ENCODE data around the gene CCDC85B.
A peak's percentile ranks its signal among the peaks of the same experiment; 100 is the strongest.

Gene CCDC85B

DNA sequence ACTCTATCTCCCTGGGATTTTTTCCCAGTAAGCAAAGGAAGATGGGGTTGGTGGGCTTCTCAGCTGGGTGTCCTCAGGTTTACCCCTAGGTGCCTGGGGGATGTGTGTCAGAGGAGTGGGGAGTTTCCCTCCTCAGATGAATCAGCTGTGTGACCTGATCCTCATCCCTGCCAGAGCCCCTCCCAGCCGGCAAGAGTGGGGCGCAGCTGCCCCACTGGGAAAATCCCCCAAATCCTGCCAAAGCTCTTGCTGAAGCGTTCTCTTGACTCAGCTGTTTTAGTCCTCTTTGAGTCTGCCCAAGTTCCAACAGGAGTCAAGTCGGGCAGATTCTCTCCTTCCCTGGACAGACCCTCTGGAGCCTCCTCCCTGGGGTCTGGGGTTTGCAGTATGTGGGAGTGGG is 22.4 kb downstream of the CCDC85B start:
- DNase-seq, result no peak

DNA sequence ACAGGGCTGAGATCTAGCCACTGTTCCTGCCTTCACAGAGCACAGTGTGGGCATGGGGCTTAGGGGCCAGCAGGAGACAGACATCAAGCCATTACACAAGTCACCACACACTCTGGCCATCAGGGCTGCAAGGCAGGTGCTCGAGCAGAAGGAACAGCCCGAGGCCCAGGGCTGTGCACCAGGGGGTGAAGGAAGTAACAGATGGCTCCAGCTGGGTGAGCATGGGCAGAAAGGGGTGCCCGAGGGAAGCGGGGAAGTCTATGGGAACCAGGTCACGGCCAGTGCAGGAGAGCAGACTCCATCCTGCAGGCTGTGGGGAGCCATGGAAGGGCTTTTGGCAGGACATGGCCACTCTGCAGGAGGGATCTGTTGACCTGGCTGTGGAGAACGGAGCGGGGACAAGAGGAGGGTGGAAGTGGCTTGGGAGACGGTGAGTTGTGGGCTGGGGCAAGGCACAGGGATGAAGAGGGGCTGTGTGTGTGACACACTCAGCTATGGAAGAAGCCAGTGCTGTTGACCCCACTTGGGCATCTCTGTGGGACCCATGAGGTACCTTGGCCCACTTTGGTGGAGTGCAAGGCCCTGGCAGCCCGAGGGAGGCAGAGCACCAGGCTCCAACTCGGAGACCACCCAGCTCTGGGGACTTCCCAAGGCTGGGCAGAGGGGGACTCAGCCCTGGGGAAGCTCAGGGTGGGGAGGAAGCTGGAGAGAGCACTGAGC is 24.8 kb downstream of the CCDC85B start:
- DNase-seq, result no peak

DNA sequence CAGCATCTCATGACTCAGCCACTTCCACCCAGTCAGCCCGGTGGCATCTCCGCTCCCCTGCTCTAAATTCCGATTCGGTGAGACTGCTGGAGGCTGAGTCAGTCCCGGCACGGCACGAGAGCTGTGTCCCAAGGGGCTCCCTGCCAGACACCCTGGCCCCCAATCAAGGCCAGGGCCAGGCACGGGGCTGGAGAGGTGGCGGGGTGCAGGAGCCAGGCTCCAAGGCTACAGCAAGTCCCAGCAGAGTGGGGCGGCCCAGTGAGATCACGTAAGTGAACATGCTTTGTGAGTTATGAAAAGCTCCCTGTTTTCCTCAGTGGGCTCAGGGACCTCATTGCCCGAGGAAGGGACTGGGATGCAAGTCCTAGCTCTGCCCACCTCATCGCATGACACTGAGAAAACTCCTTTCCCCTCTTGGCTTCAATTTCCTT is 25.4 kb downstream of the CCDC85B start:
- peak in 1 of 2 donors; percentile 34 for DNase-seq

DNA sequence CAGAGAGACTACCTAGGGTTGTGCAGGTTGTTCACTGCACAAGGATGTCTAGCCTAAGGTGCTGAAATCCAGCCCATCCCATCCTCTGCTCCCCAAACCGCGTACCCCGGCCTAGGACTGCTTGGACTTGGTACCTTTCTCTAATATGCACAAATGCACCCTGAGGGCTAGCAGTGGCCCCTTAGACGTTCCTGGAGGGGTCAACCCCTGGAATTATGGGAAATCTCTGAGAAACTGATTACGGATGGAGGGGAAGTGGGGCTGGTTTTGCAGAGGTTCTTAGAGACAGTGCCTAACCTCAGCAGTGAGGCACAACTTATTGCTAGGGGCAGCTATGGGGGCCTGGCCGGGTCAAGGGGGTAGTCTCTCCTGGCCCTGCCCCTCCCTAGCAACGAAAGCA is 25.9 kb downstream of the CCDC85B start:
- DNase-seq, result no peak

DNA sequence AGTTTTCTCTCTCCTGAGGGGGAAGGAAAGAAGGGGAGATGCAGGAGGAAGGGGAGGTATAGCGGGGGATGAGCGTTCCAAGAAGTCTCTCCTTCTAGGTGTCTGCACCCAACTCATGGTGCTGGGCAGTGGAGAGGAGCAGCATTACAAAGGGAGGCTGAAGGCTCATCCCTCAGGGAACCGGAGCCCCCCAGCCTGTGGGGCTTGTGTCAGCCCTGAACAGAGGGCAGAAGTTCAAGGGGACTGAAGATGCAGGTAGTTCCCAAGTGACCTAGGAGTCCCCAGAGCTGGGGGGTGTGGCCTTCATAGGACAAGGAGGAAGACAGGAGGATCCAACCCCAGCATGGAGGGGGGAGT is 26.6 kb downstream of the CCDC85B start:
- DNase-seq, result no peak

DNA sequence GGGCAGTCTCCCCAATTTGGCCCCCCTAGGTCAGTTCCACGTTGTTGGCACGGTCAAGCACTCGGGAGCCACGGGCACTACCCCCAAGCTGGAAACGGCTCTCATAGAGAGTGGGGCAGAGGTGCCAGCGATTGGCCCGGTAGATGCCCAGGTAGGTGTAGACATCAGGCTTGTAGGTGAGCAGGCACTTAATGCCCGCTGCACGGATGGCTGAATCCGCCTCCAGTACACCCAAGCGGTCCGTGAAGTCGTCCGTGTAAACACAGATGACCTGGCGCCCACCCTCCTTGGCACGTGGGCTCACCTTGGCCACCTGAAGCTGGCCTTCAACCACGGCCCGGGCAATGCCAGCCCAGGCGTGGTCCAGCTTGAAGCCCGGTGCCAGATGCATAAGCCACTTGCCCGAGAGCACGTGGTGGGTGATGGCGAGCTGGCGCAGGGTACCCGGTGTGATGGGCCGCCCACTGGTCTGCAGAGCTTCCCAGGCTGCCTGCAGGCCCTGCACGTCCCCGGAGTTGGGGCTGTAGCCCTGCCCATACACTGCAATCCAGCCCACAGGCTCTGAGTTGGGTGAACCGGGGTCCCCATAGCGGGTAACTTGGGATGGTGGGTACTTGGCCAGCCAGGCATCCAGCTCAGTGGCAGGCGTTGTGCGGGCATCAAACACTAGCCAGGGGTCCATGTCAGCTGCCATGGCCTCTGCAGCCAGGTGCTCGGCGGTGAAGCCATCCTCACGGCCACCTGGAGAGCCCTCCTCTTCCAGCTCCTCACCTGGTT is 27.1 kb downstream of the CCDC85B start:
- DNase-seq, result no peak

DNA sequence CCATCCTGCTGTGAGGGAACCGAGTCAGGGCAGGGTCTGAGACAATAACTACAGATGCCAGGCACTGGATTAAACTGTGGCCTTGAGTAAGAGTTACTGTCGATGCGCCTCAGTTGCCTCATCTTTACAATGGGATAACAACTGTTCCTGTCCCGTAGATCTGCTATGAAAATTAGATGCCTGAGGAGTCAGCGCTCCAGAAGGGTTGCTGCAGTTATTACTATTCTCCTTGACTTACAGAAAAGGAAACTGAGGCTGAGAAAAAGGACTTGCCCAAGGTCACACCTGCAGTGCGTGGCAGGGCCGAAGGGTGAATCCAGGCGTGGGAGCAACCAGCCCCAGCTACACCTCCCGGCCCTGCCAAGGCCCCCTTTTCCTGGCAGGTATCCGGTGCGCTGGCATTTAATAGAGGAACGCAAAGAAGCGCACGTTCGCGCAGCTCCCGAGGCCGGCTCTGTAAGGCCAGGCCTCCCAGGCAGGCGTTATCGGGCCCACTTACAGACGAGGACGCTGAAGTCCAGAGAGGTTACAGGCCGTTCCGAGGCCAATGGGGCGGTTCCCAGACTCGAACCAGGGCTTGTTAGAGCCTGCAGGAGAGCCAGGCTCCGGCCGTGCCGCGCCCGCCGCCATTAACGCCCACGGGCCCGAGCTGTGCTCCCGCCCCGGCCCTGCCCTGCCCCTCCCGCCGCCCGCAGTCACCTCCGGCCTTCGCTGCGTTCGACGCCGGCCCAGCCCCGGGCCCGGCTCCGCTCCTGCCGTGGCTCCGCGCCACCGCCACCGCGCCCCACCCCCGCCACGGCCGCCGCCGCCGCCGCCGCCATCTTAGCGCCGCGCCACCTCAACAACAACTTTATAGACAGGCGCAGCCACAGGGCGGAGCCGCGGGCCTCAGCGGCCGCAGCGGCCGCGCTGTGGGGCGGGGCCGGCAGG is 28.0 kb downstream of the CCDC85B start, which contains the start of gene C11orf68:
Gene C11orf68, minus strand, starts transcription at position 852 of the 930 bp plus-strand sequence. Its CDS starts 31 bp downstream, at position 821.
- no peak for DNase-seq

DNA sequence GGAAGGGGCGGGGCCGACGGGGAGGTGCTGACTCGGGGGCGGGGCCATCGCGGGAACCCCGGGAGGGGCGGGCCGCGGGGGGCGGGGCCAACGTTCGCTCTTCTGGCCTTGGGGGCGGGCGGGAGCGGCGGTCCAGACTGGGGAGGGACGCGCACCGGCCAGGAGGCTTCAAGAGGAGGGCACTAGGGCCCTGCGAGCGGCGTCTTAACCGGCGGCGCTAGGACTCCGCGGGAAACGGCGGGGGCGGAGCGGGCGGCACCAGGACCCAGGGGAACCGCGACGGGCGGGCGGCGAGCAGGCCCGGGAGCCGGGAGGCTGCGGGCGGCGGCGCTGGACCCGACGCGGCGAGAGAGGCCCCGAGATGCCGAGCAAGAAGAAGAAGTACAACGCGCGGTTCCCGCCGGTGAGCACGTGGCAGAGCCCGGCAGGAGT is 28.7 kb downstream of the CCDC85B start, which contains the start of gene DRAP1:
Gene DRAP1, plus strand, starts transcription at position 286 of the 432 bp plus-strand sequence. Its CDS starts 76 bp downstream, at position 362.
- DNase-seq, result peak; percentile 99

DNA sequence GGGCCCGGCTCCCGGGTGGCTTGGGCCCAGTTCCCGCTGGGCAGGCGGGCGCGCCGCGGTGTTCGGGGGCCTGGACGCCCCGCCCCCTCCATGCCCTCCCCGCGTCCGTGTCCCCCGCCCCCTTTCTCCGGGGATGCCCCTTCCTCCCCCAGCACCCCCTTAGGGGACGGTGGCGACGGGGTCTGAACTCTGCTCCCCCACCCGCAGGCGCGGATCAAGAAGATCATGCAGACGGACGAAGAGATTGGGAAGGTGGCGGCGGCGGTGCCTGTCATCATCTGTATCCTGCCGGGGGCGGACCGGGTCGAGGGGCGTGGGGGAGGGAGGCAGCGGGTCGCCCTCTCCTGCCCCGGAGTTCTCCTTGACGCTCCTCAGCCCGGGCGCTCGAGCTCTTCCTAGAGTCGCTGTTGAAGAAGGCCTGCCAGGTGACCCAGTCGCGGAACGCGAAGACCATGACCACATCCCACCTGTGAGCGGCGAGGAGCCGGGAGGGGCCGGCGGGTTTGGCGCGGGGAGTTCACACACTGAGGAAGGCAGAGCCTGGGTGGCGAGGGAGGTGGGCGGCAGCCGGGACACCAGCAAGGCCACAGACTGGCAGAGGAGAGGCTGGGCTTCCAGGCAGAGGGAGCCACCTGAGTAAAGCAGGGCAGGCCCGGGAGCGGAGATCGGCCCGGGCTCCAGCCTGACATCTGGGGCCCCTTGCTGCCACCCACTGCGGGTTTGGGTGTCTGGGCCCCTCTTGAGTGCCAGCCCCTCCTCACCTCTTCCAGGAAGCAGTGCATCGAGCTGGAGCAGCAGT is 29.3 kb downstream of the CCDC85B start:
- DNase-seq, result peak in 1 of 2 donors; percentile 77

DNA sequence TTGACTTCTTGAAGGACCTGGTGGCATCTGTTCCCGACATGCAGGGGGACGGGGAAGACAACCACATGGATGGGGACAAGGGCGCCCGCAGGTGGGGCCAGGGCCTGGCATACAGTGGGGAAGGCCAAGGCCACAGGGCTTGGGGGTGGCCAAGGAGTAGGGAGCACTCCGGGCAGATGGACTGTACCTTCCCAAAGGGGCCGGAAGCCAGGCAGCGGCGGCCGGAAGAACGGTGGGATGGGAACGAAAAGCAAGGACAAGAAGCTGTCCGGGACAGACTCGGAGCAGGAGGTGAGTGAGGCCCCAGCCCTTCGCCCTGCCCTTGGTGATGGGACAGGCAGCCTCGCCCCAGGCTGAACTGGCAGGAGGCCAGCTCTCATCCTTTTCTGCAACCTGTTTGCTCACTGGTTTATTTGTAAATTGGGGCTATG is 29.9 kb downstream of the CCDC85B start:
- no peak for DNase-seq

DNA sequence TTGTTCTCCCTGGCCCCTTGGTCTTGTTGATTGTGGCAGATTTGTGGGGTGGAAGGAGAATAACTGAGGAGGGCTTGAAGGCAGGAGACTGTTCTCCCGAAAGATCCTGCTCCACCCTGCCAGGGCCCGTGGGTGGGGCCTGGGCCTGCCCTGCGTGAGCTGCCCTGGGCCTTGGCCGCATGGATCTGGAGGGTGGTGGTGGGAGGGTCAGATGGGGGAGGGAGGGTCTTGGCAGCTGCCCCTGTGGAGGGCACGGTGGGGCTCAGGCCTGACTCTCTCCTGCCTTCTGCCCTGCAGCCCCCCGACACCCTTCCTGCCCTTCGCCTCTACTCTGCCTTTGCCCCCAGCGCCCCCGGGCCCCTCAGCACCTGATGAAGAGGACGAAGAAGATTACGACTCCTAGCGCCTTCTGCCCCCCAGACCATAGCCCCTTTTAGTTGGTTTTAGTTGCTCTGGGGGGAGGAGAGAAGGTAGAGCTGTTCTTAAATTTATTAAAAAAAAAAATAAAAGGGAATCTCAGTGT is 30.6 kb downstream of the CCDC85B start:
- DNase-seq, result no peak

DNA sequence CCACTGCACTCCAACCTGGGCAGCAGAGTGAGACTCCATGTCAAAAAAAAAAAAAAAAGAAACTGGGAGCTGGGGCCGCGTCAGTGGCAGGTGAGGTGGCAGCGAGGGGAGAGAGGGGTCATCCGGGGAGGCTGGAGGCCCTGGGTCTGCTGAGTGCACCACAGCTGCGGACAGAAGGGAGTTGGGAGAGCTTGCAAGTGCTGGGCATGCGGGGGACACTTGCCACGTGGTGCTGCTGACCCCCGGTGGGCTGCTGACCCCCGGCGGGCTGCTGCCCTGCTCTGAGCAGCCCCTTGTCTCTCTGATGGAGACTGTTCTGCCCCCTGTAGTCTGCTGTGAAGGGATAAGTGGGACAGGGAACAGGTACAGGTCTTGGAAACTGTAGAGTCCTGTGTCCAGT is 31.4 kb downstream of the CCDC85B start:
- no peak for DNase-seq

DNA sequence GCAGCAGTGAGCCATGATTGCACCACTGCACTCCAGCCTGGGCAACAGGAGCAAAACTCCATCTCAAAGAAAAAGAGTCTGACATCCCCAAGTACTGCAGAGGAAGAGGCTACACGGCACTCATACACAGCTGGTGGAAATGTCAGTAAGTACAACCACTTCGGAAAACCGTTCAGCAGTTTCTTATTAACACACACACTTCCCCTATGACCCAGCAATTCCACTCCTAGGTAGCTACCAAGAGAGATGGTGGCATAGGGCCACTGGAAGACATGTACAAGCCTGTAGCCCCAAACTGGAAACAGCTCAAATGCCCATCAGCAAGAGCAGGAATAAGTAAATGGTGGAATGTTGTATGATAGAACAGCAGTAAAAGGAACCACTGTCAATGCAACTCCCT is 32.1 kb downstream of the CCDC85B start:
- no peak for DNase-seq

DNA sequence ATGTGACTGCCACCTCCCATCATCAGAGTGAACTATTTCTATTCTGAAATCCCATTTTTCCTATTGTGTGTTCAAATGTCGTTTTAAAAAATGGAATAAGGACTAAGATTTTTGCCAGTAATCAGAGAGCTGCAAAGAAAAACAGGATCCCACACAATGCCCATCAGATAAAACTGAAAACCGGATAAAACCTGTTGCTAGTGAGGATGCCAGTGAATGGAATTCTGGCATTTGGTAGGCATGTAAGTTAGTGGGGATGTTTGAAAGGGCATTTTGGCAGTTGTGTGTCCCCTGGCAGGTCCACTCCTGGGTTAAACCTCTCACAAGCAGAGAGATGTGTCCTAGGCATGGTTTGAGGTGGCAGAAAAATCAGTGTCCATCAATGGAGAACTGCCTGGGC is 34.9 kb downstream of the CCDC85B start:
- no peak for DNase-seq

DNA sequence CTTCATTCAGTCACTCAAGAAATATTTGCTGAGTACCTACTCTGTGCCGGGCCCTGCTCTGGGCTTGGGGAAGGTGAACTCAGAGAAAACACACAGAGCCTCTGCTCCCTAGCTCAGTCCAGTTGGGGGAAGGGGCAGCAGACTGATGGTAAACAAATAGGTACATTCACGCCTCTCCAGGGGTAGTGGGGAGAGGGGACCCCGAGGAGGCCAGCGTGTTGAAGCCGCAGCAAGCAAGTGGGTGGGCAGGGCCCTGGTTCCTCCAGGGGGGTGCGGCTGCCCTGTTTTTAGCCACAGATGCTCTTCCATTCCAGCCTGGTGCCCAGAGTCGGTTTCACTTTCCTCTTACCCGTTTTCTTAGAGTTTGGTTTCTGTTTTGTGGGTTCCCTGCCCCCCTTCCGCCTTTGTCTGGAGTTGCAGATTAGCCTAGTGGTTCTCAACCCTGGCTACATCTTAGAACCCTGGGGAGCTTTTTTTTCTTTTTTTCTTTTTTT is 37.5 kb downstream of the CCDC85B start:
- peak; percentile 92 to 94 for DNase-seq

DNA sequence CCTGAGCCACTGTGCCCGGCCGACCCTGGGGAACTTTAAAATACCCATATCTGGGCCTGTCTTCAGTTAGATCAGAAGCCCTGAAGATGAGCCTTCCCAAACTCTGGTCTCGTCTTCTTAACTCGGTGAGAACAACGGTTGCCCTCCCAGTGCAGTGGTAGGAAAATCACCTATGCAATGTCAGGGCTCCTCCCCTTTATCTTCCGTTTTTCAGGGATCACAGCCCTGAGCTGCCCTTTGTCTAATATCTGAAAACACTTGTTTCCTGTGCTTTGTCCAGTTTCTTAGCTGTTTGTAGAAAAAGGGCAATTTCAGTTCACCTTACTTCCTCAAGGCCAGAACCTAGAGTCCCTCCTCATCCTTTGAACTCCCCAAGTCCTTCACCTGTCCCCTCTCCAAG is 38.2 kb downstream of the CCDC85B start:
- DNase-seq, result peak in 1 of 2 donors; percentile 28

DNA sequence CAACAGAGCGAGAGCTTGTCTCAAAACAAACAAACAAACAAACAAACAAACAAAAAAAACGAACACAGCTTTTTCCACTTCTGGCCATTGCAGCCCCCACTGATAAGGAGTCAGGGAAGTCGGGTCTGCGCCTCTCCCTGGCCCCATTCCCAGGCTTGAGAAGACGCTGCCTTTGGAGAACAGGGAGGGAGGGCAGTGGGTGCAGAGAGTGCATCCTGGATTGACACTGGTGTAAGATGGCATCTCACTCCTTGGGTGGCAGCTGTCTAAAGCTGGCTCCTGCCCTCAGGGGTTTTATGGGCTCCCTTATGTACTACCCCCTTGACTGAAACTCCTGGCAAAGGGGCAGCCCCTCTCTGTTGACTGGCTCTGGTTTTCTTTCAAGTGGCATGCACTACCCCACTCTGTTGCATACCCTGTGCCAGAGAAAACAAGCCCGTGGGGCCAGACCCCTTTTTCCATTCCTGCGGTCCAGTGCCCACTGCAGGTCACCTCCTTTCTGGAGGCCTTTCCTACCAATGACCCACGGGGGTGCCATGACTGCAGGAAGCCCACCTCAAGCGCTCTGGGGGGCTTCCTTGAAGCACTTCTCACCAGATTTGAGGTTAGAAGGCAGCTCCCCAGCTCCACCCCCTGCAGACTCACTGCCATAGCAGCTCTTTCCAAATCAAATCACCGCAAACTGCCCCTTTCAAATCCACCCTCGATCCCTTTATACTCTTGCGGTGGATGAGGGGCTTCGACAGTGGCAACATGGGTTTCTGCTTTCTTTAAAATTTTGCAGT is 41.5 kb downstream of the CCDC85B start:
- no peak for DNase-seq

DNA sequence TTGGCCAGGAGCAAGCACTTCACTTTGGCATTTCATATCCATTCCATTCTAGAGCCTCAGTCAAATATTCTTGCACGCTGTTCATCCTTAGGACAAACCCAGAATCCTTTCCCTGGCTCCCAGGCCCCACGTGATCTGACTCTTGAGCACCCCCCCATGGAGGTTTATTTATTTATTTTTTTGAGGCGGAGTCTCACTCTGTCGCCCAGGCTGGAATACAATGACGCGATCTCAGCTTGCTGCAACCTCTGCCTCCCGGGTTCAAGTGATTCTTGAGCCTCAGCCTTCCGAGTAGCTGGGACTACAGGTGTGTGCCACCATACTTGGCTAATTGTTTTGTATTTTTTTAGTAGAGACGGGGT is 42.1 kb downstream of the CCDC85B start:
- DNase-seq, result peak in 1 of 2 donors; percentile 25

DNA sequence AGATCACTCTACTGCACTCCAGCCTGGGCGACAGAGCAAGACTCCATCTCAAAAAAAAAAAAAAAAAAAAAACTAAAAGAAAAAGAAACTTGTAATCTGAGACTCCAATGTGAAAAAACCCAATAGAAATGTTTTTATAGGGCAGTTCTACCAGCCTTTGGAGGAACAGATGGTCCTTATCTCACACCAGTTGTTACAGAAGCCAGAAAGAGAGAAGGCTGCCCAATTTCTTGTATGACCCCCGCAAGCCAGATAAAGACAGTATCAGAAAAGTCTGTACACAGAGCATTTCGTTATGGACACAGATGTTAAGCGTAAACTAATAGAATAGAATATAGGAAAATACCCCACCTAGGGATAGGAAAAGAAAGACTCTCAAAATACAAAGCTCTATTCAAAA is 43.5 kb downstream of the CCDC85B start:
- DNase-seq, result no peak

DNA sequence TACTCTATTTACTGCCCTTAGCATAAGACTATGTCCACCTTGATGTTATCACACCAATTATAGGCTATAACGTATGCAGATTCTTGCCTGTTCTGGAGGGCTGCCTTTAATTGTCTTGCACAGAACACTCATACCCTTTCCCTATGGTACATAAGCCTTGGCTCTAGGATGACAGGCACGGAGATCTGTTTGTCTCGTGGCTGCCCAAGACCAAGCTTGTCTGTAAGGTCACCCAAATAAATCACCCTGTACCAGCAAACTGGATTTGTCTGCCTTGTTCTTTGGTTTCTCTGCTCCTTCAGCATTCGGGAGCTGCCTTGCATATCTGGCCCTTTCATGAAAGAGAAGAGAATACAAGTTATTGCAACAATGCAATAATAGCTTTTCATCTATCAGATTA is 47.3 kb downstream of the CCDC85B start:
- DNase-seq, result no peak
